GM21786 (cell line): ENCODE results near the gene SNX21.

Experiments
- ATAC-seq: cut with Tn5 transposase; IDR thresholded peaks from one replicate; pipeline ENCODE4 v1.9.1; 2021; ENCODE audit not compliant: unreplicated experiment

The SNX21 gene

DNA sequence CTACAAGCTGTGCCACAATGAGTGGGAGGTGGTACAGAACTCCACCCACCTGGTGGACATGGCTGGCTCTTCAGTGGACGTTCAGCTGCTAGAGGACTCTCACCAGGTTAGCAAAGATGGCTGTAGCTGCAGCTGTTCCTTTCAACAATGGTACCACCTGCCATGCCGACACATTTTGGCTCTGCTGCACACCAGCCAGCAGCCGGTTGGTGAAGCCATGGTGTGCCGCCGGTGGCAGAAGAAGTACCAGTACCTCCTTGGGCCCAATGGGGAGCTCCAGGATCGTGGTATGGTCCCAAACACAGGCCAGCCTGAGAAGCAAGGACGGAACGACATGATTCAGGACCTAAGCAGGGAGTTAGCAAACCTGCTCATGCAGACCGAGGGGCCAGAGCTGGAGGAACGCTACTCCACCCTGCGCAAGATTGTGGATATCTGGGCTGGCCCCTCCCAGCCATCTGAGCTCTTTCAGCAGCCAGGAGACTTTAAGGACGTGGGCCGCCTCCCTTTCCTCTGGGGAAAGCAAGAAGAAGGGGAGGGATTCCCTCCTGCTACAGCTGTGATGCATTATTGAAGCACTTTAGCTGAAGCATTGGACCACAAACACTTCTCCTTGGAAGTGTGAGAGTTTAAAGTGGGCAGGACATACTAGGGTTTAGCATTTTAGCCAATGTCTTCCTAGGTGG is 44.6 kb downstream of the SNX21 start:
- ATAC-seq: no peak

GRCh38 chr20:45880988-45881788 is 47.6 kb downstream of the SNX21 start, which contains the start of gene ZSWIM1:
Gene ZSWIM1 (plus strand): TSS chr20:45881227. CDS start chr20:45882593, 1,366 bp downstream.
- peak; percentile 97 for ATAC-seq

DNA sequence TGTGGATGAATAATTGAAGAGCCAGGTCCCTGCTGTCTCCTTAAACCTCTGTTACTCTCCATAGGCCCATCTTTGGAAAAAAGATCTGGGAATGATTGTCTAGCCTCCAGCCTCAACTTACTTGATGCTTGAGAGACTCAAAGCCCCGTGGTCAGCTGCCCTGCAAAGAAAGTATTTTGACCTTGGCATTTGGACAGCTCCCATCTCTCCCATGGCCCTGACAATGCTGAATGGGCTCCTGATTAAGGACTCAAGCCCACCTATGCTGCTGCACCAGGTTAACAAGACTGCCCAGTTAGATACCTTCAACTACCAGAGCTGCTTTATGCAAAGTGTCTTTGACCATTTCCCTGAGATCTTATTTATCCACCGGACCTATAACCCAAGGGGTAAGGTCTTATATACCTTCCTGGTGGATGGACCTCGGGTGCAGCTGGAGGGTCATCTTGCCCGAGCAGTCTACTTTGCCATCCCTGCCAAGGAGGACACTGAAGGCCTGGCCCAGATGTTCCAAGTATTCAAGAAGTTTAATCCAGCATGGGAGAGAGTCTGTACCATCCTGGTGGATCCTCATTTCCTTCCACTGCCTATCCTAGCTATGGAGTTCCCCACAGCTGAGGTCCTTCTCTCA is 49.0 kb downstream of the SNX21 start:
- no peak for ATAC-seq

DNA sequence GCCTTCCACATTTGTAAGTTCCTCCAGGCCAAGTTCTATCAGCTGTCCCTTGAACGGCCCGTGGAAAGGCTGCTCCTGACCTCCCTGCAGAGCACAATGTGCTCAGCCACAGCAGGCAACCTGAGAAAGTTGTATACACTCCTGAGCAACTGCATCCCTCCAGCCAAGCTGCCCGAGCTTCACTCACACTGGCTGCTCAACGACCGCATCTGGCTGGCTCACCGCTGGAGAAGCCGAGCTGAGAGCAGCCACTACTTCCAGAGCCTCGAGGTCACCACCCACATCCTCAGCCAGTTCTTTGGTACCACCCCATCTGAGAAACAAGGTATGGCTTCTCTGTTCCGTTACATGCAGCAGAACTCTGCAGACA is 49.5 kb downstream of the SNX21 start:
- ATAC-seq: no peak

GRCh38 chr20:45886590-45887345 is 53.2 kb downstream of the SNX21 start:
- ATAC-seq: no peak

DNA sequence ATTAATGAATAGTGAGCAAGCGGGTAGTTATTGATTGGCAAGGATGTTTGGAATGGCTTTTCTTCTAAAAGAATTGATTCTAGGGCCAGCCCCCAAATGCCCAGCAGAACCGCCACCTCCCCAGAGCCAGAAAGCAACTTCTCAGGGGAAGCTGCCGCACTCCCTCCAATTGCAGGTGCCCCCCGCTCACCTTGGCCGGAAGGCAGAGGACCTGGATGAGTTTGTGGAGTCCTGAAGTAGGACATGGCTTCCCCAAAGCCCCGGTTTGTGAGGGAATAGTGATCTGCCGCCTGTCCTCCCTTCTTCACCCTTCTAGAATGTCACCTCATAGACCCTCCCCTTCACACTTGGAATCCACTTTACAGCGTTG is 53.7 kb downstream of the SNX21 start, which contains the start of gene SPATA25:
Gene SPATA25 (minus strand): TSS at position 277 of the 370 bp plus-strand sequence. CDS start 32 bp downstream, at position 245.
- no peak for ATAC-seq

DNA sequence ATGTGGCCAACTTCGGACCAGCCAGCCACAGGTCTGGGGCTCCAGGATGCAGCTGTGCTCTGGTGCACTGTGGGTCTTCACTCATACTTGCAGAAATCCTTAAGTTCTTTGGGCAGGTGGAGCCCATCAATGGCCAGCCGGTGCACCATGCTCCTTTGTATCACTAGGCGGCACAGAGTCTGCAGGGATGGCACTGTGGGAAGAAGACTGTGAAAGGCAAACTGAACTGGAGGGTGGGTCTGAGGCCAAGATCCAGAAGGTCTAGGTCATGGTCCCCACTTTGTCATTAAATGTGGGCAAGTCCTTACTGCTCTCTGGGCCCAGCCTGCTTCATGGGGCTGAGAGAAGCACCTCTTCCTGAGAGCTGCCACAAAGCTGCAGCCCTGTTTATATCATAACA is 55.1 kb downstream of the SNX21 start:
- ATAC-seq: no peak

GRCh38 chr20:45890077-45890984 is 56.7 kb downstream of the SNX21 start:
- no peak for ATAC-seq

GRCh38 chr20:45890985-45891983 is 57.7 kb downstream of the SNX21 start, which contains the start of the genes CTSA and NEURL2:
Gene CTSA (plus strand): TSS chr20:45891335. CDS start chr20:45891569, 234 bp downstream.
Gene NEURL2 (minus strand): TSS chr20:45891208. CDS start chr20:45890991, 217 bp downstream.
- peak; percentile 68 for ATAC-seq

- ATAC-seq: no peak
Measured at GRCh38 chr20:45892049-45892825, 58.6 kb downstream of the SNX21 start.
